Cardiac atrium fibroblast (primary cell): ENCODE data around the gene PPAN. TPM values are rescaled to one million over a fixed set of nuclear protein-coding genes. Genes with fewer than 3 reads are reported as not detected.

ENCODE experiments used
- total RNA-seq: library from RNA; depleted of rRNA; stranded (reverse); fragments of >200 nt; gene quantifications from 2 replicates; pipeline ENCODE4 v1.2.3, GENCODE V29; 2015

Gene PPAN
- total RNA-seq = 37.5 and 44.7 TPM in 2 replicates

GRCh38 chr19:10106100-10106936 lies at the start of gene PPAN:
Gene PPAN, plus strand, starts transcription at chr19:10106362. Its CDS starts 33 bp downstream, at chr19:10106395.

GRCh38 chr19:10085641-10086590 lies 20.2 kb upstream of the PPAN start, which contains the start of gene SHFL:
Gene SHFL, plus strand, starts transcription at chr19:10086317. Its CDS starts 111 bp downstream, at chr19:10086428.

GRCh38 chr19:10111405-10111811 lies 5.2 kb downstream of the PPAN start, which contains the start of gene P2RY11:
Gene P2RY11, plus strand, starts transcription at chr19:10111693. Its CDS starts 29 bp downstream, at chr19:10111722.

Other genes with a start within 250 kb of the PPAN start
- 12.0 and 53.4 TPM in 2 replicates for gene OLFM2, start 169.8 kb upstream of the PPAN start, total RNA-seq
- gene COL5A3, start 95.9 kb upstream of the PPAN start, total RNA-seq = 70.0 and 81.8 TPM in 2 replicates
- not detected in 2 replicates for gene RDH8, start 92.9 kb upstream of the PPAN start, total RNA-seq
- gene SHFL, start 20.0 kb upstream of the PPAN start, total RNA-seq = 25.6 and 27.6 TPM in 2 replicates
- gene ANGPTL6, start 3.7 kb upstream of the PPAN start, total RNA-seq = 0.32 and 0.54 TPM in 2 replicates
- gene P2RY11, start 5.3 kb downstream of the PPAN start, total RNA-seq = 2.6 and 3.2 TPM in 2 replicates
- gene EIF3G, start 13.5 kb downstream of the PPAN start, total RNA-seq = 244 and 249 TPM in 2 replicates
- gene DNMT1, start 88.6 kb downstream of the PPAN start, total RNA-seq = 38.2 and 46.0 TPM in 2 replicates
- gene S1PR2, start 125.0 kb downstream of the PPAN start, total RNA-seq = 15.6 and 16.6 TPM in 2 replicates
- gene MRPL4, start 145.9 kb downstream of the PPAN start, total RNA-seq = 73.3 and 77.8 TPM in 2 replicates
- gene ICAM1, start 164.8 kb downstream of the PPAN start, total RNA-seq = 28.7 and 97.0 TPM in 2 replicates
- 0.49 and 0.90 TPM in 2 replicates for gene ICAM4, start 180.6 kb downstream of the PPAN start, total RNA-seq
- 4.5 and 6.9 TPM in 2 replicates for gene ICAM5, start 183.6 kb downstream of the PPAN start, total RNA-seq
- 0.18 TPM in 1 of 2 replicates, not detected in the other for gene ZGLP1, start 203.5 kb downstream of the PPAN start, total RNA-seq
- gene FDX2, start 209.7 kb downstream of the PPAN start, total RNA-seq = 8.9 and 22.2 TPM in 2 replicates
- gene RAVER1, start 227.2 kb downstream of the PPAN start, total RNA-seq = 18.1 and 22.6 TPM in 2 replicates
- gene ICAM3, start 233.3 kb downstream of the PPAN start, total RNA-seq = 10.5 and 11.4 TPM in 2 replicates